OCI-LY1 (cell line): ENCODE measurements around the gene ACSM2A.
"Not testable (repeated sequence)": the region's sequence is repeated elsewhere in the genome, so short reads cannot be mapped to it uniquely, and the experiment has no call there.

Source experiments
- H2AFZ ChIP-seq: fragments of 200-600 bp; sonication (generic), shearing (Covaris generic); 2 replicates; pipeline ENCODE4 v1.6.0; 2014; ENCODE audit warnings: antibody characterized with exemption, mild to moderate bottlenecking, low read length
- H3F3A ChIP-seq: fragments of 200-600 bp; sonication (generic), shearing (Covaris generic); 2 replicates; pipeline ENCODE4 v1.6.0; 2014; ENCODE audit warnings: mild to moderate bottlenecking, antibody characterized with exemption, low read length, moderate library complexity; ENCODE audit not compliant: insufficient read depth
- H3K27ac ChIP-seq: fragments of 200-600 bp; sonication (generic); 2 replicates; pipeline ENCODE4 v1.5.1; 2014; ENCODE audit warnings: low read length, mixed run types, mild to moderate bottlenecking, low read depth; ENCODE audit not compliant: poor library complexity, severe bottlenecking
- H3K27me3 ChIP-seq: fragments of 200-600 bp; sonication (generic); 2 replicates; pipeline ENCODE4 v1.6.0; 2014; ENCODE audit warnings: antibody characterized with exemption, mild to moderate bottlenecking, low read length, moderate library complexity; ENCODE audit not compliant: insufficient read depth
- H3K36me3 ChIP-seq: fragments of 200-600 bp; sonication (generic); 2 replicates; pipeline ENCODE4 v1.6.1; 2014; ENCODE audit warnings: mild to moderate bottlenecking, antibody characterized with exemption, low read length, moderate library complexity, mixed read lengths; ENCODE audit not compliant: insufficient read depth
- H3K4me1 ChIP-seq: fragments of 200-600 bp; sonication (generic); 2 replicates; pipeline ENCODE4 v1.5.1; 2014; ENCODE audit warnings: mild to moderate bottlenecking, low read length, moderate library complexity; ENCODE audit not compliant: insufficient read depth, severe bottlenecking
- H3K4me2 ChIP-seq: fragments of 200-600 bp; sonication (generic), shearing (Covaris generic); 2 replicates; pipeline ENCODE4 v1.6.1; 2014; ENCODE audit warnings: low read length
- H3K4me3 ChIP-seq: fragments of 200-600 bp; sonication (generic); 2 replicates; pipeline ENCODE4 v1.5.1; 2014; ENCODE audit warnings: low read length, low read depth, mild to moderate bottlenecking, mixed read lengths; ENCODE audit not compliant: poor library complexity, severe bottlenecking
- H3K79me2 ChIP-seq: fragments of 200-600 bp; shearing (Covaris generic); 2 replicates; pipeline ENCODE4 v1.6.1; 2016; ENCODE audit warnings: mixed run types, low read length, mixed read lengths; ENCODE audit not compliant: insufficient read depth
- H3K9ac ChIP-seq: fragments of 200-600 bp; sonication (generic), shearing (Covaris generic); 2 replicates; pipeline ENCODE4 v1.6.1; 2014; ENCODE audit warnings: mild to moderate bottlenecking, low read length, mixed read lengths
- H3K9me2 ChIP-seq: fragments of 200-600 bp; sonication (generic), shearing (Covaris generic); 2 replicates; pipeline ENCODE4 v1.6.1; 2014; ENCODE audit warnings: low read depth, mild to moderate bottlenecking, low read length, mixed read lengths
- H3K9me3 ChIP-seq: fragments of 200-600 bp; shearing (Covaris generic); 2 replicates; pipeline ENCODE4 v1.6.1; 2014; ENCODE audit warnings: low read length, mixed read lengths
- H4K20me1 ChIP-seq: fragments of 200-600 bp; sonication (generic), shearing (Covaris generic); 2 replicates; pipeline ENCODE4 v1.6.0; 2016; ENCODE audit warnings: mild to moderate bottlenecking, low read length; ENCODE audit not compliant: insufficient read depth
- EZH2 ChIP-seq: fragments of 200-600 bp; sonication (generic), shearing (Covaris generic); IDR thresholded peaks from 2 replicates; pipeline ENCODE4 v1.8.0; 2017; ENCODE audit warnings: borderline replicate concordance, mixed run types, mild to moderate bottlenecking, antibody characterized with exemption, low read length, moderate library complexity, mixed read lengths
- TF ChIP-seq, protein P1 (sequence below): fragments of 200-600 bp; sonication (generic), shearing (Covaris generic); IDR thresholded peaks from 2 replicates; pipeline ENCODE4 v1.5.1; 2017; ENCODE audit warnings: mild to moderate bottlenecking, antibody characterized with exemption, low read length, moderate library complexity, mixed read lengths

Gene ACSM2A

DNA sequence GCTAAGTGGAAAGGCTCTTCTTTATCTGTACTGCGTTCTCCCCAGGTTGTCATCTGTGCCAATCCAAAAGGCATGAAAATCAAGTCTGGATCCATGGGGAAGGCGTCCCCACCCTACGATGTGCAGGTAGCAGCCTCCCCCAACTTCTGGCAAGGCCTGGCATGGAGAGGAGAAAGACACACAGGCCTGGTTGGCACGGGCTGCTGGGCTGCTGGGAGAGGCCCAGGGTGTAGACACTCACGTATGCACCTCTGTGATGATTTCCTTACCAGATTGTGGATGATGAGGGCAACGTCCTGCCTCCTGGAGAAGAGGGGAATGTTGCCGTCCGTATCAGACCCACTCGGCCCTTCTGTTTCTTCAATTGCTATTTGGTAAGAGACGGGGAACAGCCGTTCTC is 20.4 kb upstream of the ACSM2A start:
- H3K27me3 ChIP-seq = no peaks in the 10 kb centered on the region
- no peaks in the 10 kb centered on the region for H3K4me1 ChIP-seq
- H4K20me1 ChIP-seq = no peaks in the 10 kb centered on the region
- no peaks in the 10 kb centered on the region for H3K9me2 ChIP-seq
- no peaks in the 10 kb centered on the region for H3F3A ChIP-seq
- H3K4me3 ChIP-seq = no peak overlapping the region
- TF ChIP-seq, protein P1, sequence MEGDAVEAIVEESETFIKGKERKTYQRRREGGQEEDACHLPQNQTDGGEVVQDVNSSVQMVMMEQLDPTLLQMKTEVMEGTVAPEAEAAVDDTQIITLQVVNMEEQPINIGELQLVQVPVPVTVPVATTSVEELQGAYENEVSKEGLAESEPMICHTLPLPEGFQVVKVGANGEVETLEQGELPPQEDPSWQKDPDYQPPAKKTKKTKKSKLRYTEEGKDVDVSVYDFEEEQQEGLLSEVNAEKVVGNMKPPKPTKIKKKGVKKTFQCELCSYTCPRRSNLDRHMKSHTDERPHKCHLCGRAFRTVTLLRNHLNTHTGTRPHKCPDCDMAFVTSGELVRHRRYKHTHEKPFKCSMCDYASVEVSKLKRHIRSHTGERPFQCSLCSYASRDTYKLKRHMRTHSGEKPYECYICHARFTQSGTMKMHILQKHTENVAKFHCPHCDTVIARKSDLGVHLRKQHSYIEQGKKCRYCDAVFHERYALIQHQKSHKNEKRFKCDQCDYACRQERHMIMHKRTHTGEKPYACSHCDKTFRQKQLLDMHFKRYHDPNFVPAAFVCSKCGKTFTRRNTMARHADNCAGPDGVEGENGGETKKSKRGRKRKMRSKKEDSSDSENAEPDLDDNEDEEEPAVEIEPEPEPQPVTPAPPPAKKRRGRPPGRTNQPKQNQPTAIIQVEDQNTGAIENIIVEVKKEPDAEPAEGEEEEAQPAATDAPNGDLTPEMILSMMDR = no peak
- TF ChIP-seq EZH2 = no peak
- H3K36me3 ChIP-seq = no peaks in the 10 kb centered on the region
- no peak overlapping the region for H3K4me2 ChIP-seq
- no peaks in the 10 kb centered on the region for H3K9me3 ChIP-seq
- H3K27ac ChIP-seq = no peak overlapping the region
- H3K79me2 ChIP-seq = no peaks in the 10 kb centered on the region
- H2AFZ ChIP-seq = no peak overlapping the region
- H3K9ac ChIP-seq = no peak overlapping the region

DNA sequence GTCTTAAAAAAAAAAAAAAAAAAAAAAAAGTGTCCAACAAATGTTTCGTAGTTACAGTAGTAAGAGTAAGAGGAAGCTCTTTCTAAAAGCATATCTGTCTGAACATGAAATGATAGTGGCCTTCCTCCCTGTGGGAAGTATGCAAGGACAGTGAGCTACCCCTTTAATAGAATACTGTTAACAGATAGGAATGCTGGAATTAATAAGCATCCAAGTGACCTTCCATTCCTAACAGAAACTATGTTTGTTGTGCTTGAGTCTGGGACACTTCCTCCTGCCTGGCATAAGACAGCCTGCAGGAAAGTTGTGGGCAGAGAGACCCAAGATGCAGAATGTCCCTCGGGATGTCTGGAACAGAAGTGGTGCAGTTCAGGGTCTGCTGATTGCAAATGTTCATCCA is 12.4 kb upstream of the ACSM2A start:
- not testable (repeated sequence) for H3K9me3 ChIP-seq, H3K9me2 ChIP-seq, H3K4me1 ChIP-seq, H4K20me1 ChIP-seq, H3K4me3 ChIP-seq, H3K9ac ChIP-seq, H3K27ac ChIP-seq, H2AFZ ChIP-seq, H3K4me2 ChIP-seq, H3K27me3 ChIP-seq, H3K36me3 ChIP-seq, H3K79me2 ChIP-seq, H3F3A ChIP-seq

DNA sequence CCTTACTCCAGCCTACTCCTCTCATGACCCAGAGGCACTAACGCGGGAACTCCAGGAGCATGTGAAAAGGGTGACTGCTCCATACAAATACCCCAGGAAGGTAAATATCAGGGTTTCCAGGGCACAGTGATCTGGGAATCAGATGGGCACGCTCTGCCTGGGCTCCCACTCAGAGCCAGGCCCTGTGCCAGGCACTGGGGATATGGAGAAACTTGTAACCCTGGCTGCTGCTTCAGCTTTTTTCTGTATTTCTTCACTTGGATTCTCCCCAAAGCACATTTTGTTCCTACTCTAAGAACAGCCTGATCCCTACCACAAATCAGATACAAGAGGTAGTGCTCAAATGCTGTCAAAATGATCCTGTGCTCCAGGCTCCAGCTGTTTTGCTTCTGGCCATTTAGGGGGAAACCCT is 11.5 kb upstream of the ACSM2A start:
- not testable (repeated sequence) for H3F3A ChIP-seq, H3K9me3 ChIP-seq, H4K20me1 ChIP-seq, H3K4me2 ChIP-seq, H3K27me3 ChIP-seq, H3K27ac ChIP-seq, H3K9ac ChIP-seq, H3K4me3 ChIP-seq, H3K36me3 ChIP-seq, H3K79me2 ChIP-seq, H2AFZ ChIP-seq, H3K4me1 ChIP-seq, H3K9me2 ChIP-seq

DNA sequence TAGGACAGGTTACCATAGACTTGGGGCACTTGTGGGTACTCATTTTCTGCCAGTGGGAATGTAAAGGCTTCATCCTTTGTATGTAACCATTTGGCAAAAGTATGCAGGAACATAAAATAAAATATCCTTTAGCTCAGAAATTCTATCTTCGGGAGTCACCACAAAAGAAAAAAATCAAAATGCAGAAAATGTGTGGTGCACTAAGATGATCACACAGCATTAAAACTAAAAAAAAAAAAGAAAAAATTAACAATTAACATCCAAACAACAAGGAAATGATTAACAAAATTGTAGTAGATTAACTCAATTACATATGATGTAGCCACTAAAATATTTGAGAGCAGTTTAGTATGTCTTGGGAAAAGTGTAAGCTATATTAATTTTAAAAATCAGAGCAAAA is 10.6 kb upstream of the ACSM2A start:
- not testable (repeated sequence) for H3K79me2 ChIP-seq, H3K4me3 ChIP-seq, H3F3A ChIP-seq, H3K4me1 ChIP-seq, H3K36me3 ChIP-seq, H3K9ac ChIP-seq, H2AFZ ChIP-seq, H3K4me2 ChIP-seq, H3K27me3 ChIP-seq, H3K27ac ChIP-seq, H3K9me3 ChIP-seq, H4K20me1 ChIP-seq, H3K9me2 ChIP-seq

DNA sequence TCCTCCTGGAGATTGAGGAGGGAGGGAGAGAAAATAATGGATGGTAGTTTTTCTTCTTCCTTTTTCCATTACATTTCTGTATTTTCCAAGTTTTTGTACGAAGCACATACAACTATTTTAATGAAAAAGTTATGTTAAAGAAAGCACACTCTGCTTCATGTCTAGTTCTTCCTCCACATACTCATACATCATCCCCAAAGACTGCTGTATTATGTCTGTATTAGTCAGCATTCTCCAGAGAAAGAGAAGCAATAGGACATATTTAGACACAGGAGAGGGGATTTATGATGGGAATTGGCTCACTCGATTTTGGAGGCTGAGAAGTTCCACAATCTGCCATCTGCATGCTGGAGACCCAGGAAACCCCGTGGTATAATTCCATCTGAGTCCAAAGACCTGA is 10.1 kb upstream of the ACSM2A start:
- Histone ChIP-seq H2AFZ (no peak overlapping the region), H4K20me1 (no peaks in the 10 kb centered on the region), H3K9me2 (no peaks in the 10 kb centered on the region), H3K9ac (no peak overlapping the region), H3K36me3 (no peaks in the 10 kb centered on the region), H3K4me3 (no peak overlapping the region), H3K27ac (no peak overlapping the region), H3K79me2 (no peaks in the 10 kb centered on the region), H3F3A (no peaks in the 10 kb centered on the region), H3K9me3 (no peaks in the 10 kb centered on the region), H3K4me1 (no peaks in the 10 kb centered on the region), H3K27me3 (no peaks in the 10 kb centered on the region), H3K4me2 (no peak overlapping the region)
- TF ChIP-seq EZH2 = no peak
- TF ChIP-seq, protein P1 = no peak

DNA sequence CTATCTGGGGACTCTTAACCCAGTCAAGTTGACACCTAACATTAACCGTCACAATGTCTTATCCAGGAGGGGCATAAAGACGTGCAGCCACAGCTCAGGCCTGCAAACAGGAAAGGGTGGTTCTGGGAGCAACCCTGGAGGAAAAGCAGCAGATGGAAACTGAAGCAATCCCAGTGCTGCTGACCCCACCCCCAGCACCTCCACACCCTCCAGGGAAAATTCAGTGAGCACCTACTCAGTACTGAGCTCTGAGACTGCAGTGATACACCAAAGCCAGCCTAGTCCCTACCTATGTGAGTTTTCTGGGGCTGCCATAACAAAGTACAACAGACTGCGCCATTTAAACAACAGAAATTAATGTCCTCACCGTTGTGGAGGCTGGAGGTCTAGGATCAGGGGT is 9.5 kb upstream of the ACSM2A start:
- H3K4me2 ChIP-seq, H3K9ac ChIP-seq, H4K20me1 ChIP-seq, H3K9me2 ChIP-seq, H3K79me2 ChIP-seq, H2AFZ ChIP-seq, H3K27me3 ChIP-seq, H3K4me3 ChIP-seq, H3K9me3 ChIP-seq, H3F3A ChIP-seq, H3K36me3 ChIP-seq, H3K4me1 ChIP-seq, H3K27ac ChIP-seq: not testable (repeated sequence)
